Measurements from ENCODE around the gene SELENOP. TPM values are rescaled to one million over a fixed set of nuclear protein-coding genes. Genes with fewer than 3 reads are reported as not detected.

The SELENOP gene
- total and polyA plus RNA-seq, 2 donors (not counting 3 experiments of a cell fraction or from before 2014, with no cell fraction given) = 0.22 to 1.5 TPM

DNA sequence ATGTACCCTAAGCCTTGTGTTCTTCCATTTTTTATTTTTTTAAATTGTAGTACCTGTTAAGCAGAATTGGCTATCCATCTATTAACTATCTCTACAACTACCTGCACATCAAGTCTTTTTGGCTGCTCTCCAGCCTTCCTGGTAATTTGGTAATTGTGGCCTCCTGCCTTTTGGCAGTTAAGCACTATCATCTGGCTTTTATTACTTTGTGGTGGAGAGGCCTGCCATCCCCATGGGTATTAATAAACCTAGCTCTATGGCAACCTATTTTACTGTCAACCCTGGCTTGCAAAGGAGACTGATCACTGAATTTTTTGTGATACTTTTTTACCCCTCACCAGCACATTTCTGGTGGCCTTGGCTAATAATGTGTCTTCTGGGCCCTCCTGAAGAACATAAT is 20.5 kb downstream of the SELENOP start:
- ChIA-PET POLR2A (no interaction called here), CTCF (interaction anchor here (1.1 kb wide), 1 partner anchor 24 kb away, joined by 3 read pairs; no protein-coding TSS in a partner anchor)
- Histone ChIP-seq H2AFZ (ENCODE audit: low read depth, low read length) (no peak overlapping the region), H3K36me3 (ENCODE audit: control insufficient read depth in 2 of 2, extremely low read depth in 1 of 2, insufficient read depth in 2 of 2, low read length in 2 of 2) (no peaks in the 10 kb centered on the region), H4K20me1 (replicated peaks; ENCODE audit: control insufficient read depth, extremely low read depth, insufficient read depth, low read length) (no peaks in the 10 kb centered on the region), H3K4me3 (replicated peaks in 1 of 3; ENCODE audit: insufficient read depth in 1 of 3, low read depth in 1 of 3, low read length in 3 of 3) (no peak overlapping the region), H3K79me2 (ENCODE audit: control insufficient read depth, insufficient read depth, low read length) (no peaks in the 10 kb centered on the region), H3K9me1 (replicated peaks; ENCODE audit: control insufficient read depth, extremely low read depth, insufficient read depth, low read length) (no peaks in the 10 kb centered on the region), H3K9ac (replicated peaks; ENCODE audit: extremely low read depth, insufficient read depth, low read length) (no peak overlapping the region), H3K27me3 (ENCODE audit: control insufficient read depth in 2 of 2, insufficient read depth in 2 of 2, low read length in 2 of 2) (no peaks in the 10 kb centered on the region), H3K27ac (ENCODE audit: insufficient read depth, low read depth, low read length) (no peak overlapping the region), H3K4me1 (ENCODE audit: control insufficient read depth, extremely low read depth, insufficient read depth, low read length) (no peaks in the 10 kb centered on the region), H3K9me3 (replicated peaks; ENCODE audit: control insufficient read depth, insufficient read depth, low read length) (no peaks in the 10 kb centered on the region), H3K4me2 (ENCODE audit: insufficient read depth, low read length) (no peak overlapping the region)
- DNase-seq (ENCODE audit: low read depth, low spot score) = no peak
- BruUV-seq (replicated peaks) = no TSS peak
- intact Hi-C loops (cut with micrococcal nuclease) (no loop called here), dilution Hi-C loops (cut with MboI; ENCODE audit: extremely low pct_ligation_motif_present, low sequenced_read_pairs) (no loop called here)
- TF ChIP-seq JUN (IDR thresholded peaks at IDR 0.05; ENCODE audit: borderline replicate concordance, insufficient read depth, insufficient read length, low read depth) = no peak
- no peak for FAIRE-seq

- BruUV-seq (replicated peaks) = no TSS peak
- FAIRE-seq = no peak
- Histone ChIP-seq H3K9ac (replicated peaks; ENCODE audit: extremely low read depth, insufficient read depth, low read length) (no peak overlapping the region), H2AFZ (ENCODE audit: low read depth, low read length) (no peak overlapping the region), H3K79me2 (ENCODE audit: control insufficient read depth, insufficient read depth, low read length) (no peaks in the 10 kb centered on the region), H3K4me3 (replicated peaks in 1 of 3; ENCODE audit: insufficient read depth in 1 of 3, low read depth in 1 of 3, low read length in 3 of 3) (no peak overlapping the region), H4K20me1 (replicated peaks; ENCODE audit: control insufficient read depth, extremely low read depth, insufficient read depth, low read length) (no peaks in the 10 kb centered on the region), H3K36me3 (ENCODE audit: control insufficient read depth in 2 of 2, extremely low read depth in 1 of 2, insufficient read depth in 2 of 2, low read length in 2 of 2) (no peaks in the 10 kb centered on the region), H3K4me1 (ENCODE audit: control insufficient read depth, extremely low read depth, insufficient read depth, low read length) (no peaks in the 10 kb centered on the region), H3K27ac (ENCODE audit: insufficient read depth, low read depth, low read length) (no peak overlapping the region), H3K9me3 (replicated peaks; ENCODE audit: control insufficient read depth, insufficient read depth, low read length) (no peaks in the 10 kb centered on the region), H3K9me1 (replicated peaks; ENCODE audit: control insufficient read depth, extremely low read depth, insufficient read depth, low read length) (no peaks in the 10 kb centered on the region), H3K4me2 (ENCODE audit: insufficient read depth, low read length) (no peak overlapping the region), H3K27me3 (ENCODE audit: control insufficient read depth in 2 of 2, insufficient read depth in 2 of 2, low read length in 2 of 2) (no peaks in the 10 kb centered on the region)
- no peak for DNase-seq (ENCODE audit: low read depth, low spot score)
- intact Hi-C loops (cut with micrococcal nuclease) (no loop called here), dilution Hi-C loops (cut with MboI; ENCODE audit: extremely low pct_ligation_motif_present, low sequenced_read_pairs) (no loop called here)
- no peak for TF ChIP-seq EZH2 (IDR thresholded peaks at IDR 0.05; ENCODE audit: borderline replicate concordance, low read depth, low read length, severe bottlenecking)
- ChIA-PET CTCF (no interaction called here), POLR2A (no interaction called here)
These were observed 23.8 kb downstream of the SELENOP start for GRCh38 chr5:42787845-42788244.

Data from endothelial cell of umbilical vein (primary cell).